Gastrocnemius medialis (tissue), 4 donors: Measurements from ENCODE around the gene PLEKHA5. TPM values are rescaled to one million over a fixed set of nuclear protein-coding genes. Genes with fewer than 3 reads are reported as not detected.

ENCODE experiments used
- ATAC-seq, 2 donors: fragments of 150-250 bp; one replicate each; pipeline ENCODE4 v1.9.1; 2016
- DNase-seq, 2 donors: peaks; one replicate each; pipeline ENCODE4 v3.0.0-alpha.2; 2019
- H3K27ac ChIP-seq, 4 donors: fragments of 200-600 bp; sonication (generic); 1 replicate in 1 of 4; 2 replicates in 3 of 4; pipeline ENCODE4 v1.5.1; 2016 to 2018; ENCODE audit warnings: mild to moderate bottlenecking in 2 of 4, moderate library complexity in 1 of 4
- H3K27me3 ChIP-seq, 3 donors: fragments of 200-600 bp; sonication (generic) in 2 of 3; 1 replicate in 1 of 3; 2 replicates in 2 of 3; pipeline versions ENCODE4 v1.5.1 to v1.6.0; 2016 to 2019; ENCODE audit warnings: mild to moderate bottlenecking in 1 of 3, moderate library complexity in 1 of 3
- H3K36me3 ChIP-seq, 2 donors: fragments of 200-600 bp; sonication (generic) in 1 of 2; one replicate each; pipeline ENCODE4 v1.5.1; 2017 to 2018
- H3K4me1 ChIP-seq, 2 donors: fragments of 200-600 bp; sonication (generic) in 1 of 2; one replicate each; pipeline ENCODE4 v1.5.1; 2016 to 2017; ENCODE audit warnings: mild to moderate bottlenecking in 2 of 2
- H3K4me3 ChIP-seq, 4 donors: fragments of 200-600 bp; sonication (generic) in 3 of 4; 1 replicate in 1 of 4; 2 replicates in 3 of 4; pipeline ENCODE4 v1.5.1; 2016 to 2019; ENCODE audit warnings: mild to moderate bottlenecking in 2 of 4
- H3K9me3 ChIP-seq, 3 donors: fragments of 200-600 bp; sonication (generic) in 2 of 3; 1 replicate in 1 of 3; 2 replicates in 2 of 3; pipeline ENCODE4 v1.5.1; 2016 to 2019
- CTCF ChIP-seq, 5 experiments: fragments of 450-650 bp in 3 of 5; fragments of 200-600 bp in 2 of 5; sonication (generic) in 2 of 5; IDR thresholded peaks in 4 of 5; conservative IDR thresholded peaks in 1 of 5; 1 replicate in 4 of 5; 2 replicates in 1 of 5; pipeline ENCODE4 v1.5.1; 2016 to 2019; ENCODE audit warnings: antibody characterized with exemption in 5 of 5, mild to moderate bottlenecking in 3 of 5, moderate library complexity in 3 of 5
- POLR2A ChIP-seq, 2 donors: fragments of 450-650 bp; IDR thresholded peaks; one replicate each; pipeline ENCODE4 v1.6.1; 2017; ENCODE audit warnings: antibody characterized with exemption in 2 of 2, mild to moderate bottlenecking in 2 of 2, moderate library complexity in 2 of 2
- in situ Hi-C, 4 donors: fragments of 200-750 bp; cut with MboI; loops; one replicate each; pipeline versions ENCODE4 v1.15.0 to v1.8.0; 2017; ENCODE audit warnings: low sequenced_read_pairs in 4 of 4
- intact Hi-C: fragments of 100-400 bp; cut with DNase I; formaldehyde crosslinking; loops from one replicate; pipeline ENCODE4 v1.15.1; 2023; ENCODE audit warnings: low total_unique reads
- total RNA-seq, 4 donors: library from RNA; depleted of rRNA; stranded (reverse); fragments of >200 nt; gene quantifications; one replicate each; pipeline versions ENCODE4 v1.1.0 to v1.2.3, GENCODE V29; 2016

Gene PLEKHA5
- total RNA-seq, 4 donors from 2014 or later: 1.0 to 2.7 (median 1.5) TPM

GRCh38 chr12:19299765-19300164, 170.2 kb downstream of the PLEKHA5 start:
- no peak for TF ChIP-seq POLR2A (IDR thresholded peaks at IDR 0.05)
- TF ChIP-seq CTCF (IDR thresholded peaks at IDR 0.05 in 4 of 5, conservative IDR thresholded peaks at IDR 0.05 in 1 of 5): no peak
- H3K27ac ChIP-seq: no peak overlapping the region
- H3K27me3 ChIP-seq: no peaks in the 10 kb centered on the region
- in situ Hi-C loops (loop anchor here in 1 of 4 donors (25.0 kb wide), 1 partner anchor 112 kb away; no protein-coding TSS in a partner anchor), intact Hi-C loops (no loop called here)
- ATAC-seq (no peak), DNase-seq (no peak)
- H3K4me3 ChIP-seq: no peak overlapping the region
- H3K36me3 ChIP-seq: no peaks in the 10 kb centered on the region
- H3K9me3 ChIP-seq: no peaks in the 10 kb centered on the region
- no peaks in the 10 kb centered on the region for H3K4me1 ChIP-seq

GRCh38 chr12:19301223-19301622, 171.7 kb downstream of the PLEKHA5 start:
- H3K9me3 ChIP-seq: no peaks in the 10 kb centered on the region
- ATAC-seq: no peak
- no peaks in the 10 kb centered on the region for H3K4me1 ChIP-seq
- in situ Hi-C loops (no loop called here), intact Hi-C loops (no loop called here)
- H3K27me3 ChIP-seq: no peaks in the 10 kb centered on the region
- no peak for TF ChIP-seq CTCF (IDR thresholded peaks at IDR 0.05 in 4 of 5, conservative IDR thresholded peaks at IDR 0.05 in 1 of 5)
- TF ChIP-seq POLR2A (IDR thresholded peaks at IDR 0.05): no peak
- H3K36me3 ChIP-seq: no peaks in the 10 kb centered on the region
- no peak overlapping the region for H3K27ac ChIP-seq
- no peak overlapping the region for H3K4me3 ChIP-seq
- DNase-seq: no peak

GRCh38 chr12:19301688-19302087, 172.2 kb downstream of the PLEKHA5 start:
- TF ChIP-seq CTCF (IDR thresholded peaks at IDR 0.05 in 4 of 5, conservative IDR thresholded peaks at IDR 0.05 in 1 of 5) (no peak), POLR2A (IDR thresholded peaks at IDR 0.05) (no peak)
- ATAC-seq (no peak), DNase-seq (no peak)
- Histone ChIP-seq H3K4me1 (no peaks in the 10 kb centered on the region), H3K27me3 (no peaks in the 10 kb centered on the region), H3K36me3 (no peaks in the 10 kb centered on the region), H3K27ac (no peak overlapping the region), H3K4me3 (no peak overlapping the region), H3K9me3 (no peaks in the 10 kb centered on the region)
- in situ Hi-C loops: no loop called here
- intact Hi-C loops: no loop called here

- Histone ChIP-seq H3K4me3 (no peak overlapping the region), H3K9me3 (no peaks in the 10 kb centered on the region), H3K27me3 (no peaks in the 10 kb centered on the region), H3K4me1 (no peaks in the 10 kb centered on the region), H3K36me3 (no peaks in the 10 kb centered on the region), H3K27ac (no peak overlapping the region)
- ATAC-seq (no peak), DNase-seq (no peak)
- intact Hi-C loops (no loop called here), in situ Hi-C loops (no loop called here)
- TF ChIP-seq CTCF (IDR thresholded peaks at IDR 0.05 in 4 of 5, conservative IDR thresholded peaks at IDR 0.05 in 1 of 5) (no peak), POLR2A (IDR thresholded peaks at IDR 0.05) (no peak)
Observed at GRCh38 chr12:19302100-19302640, 172.6 kb downstream of the PLEKHA5 start.

- in situ Hi-C loops: no loop called here
Observed at GRCh38 chr12:19303496-19303895, 174.0 kb downstream of the PLEKHA5 start.

More at GRCh38 chr12:19303496-19303895, 174.0 kb downstream of the PLEKHA5 start:
- no peak for DNase-seq
- no peaks in the 10 kb centered on the region for H3K27me3 ChIP-seq
- H3K27ac ChIP-seq: no peak overlapping the region
- no peaks in the 10 kb centered on the region for H3K9me3 ChIP-seq
- no peaks in the 10 kb centered on the region for H3K4me1 ChIP-seq
- H3K36me3 ChIP-seq: no peaks in the 10 kb centered on the region
- H3K4me3 ChIP-seq: no peak overlapping the region
- no peak for ATAC-seq
- TF ChIP-seq CTCF (IDR thresholded peaks at IDR 0.05 in 4 of 5, conservative IDR thresholded peaks at IDR 0.05 in 1 of 5) (no peak), POLR2A (IDR thresholded peaks at IDR 0.05) (no peak)
- intact Hi-C loops: no loop called here
